ENCODE data around the gene CD40LG.

Gene CD40LG

DNA sequence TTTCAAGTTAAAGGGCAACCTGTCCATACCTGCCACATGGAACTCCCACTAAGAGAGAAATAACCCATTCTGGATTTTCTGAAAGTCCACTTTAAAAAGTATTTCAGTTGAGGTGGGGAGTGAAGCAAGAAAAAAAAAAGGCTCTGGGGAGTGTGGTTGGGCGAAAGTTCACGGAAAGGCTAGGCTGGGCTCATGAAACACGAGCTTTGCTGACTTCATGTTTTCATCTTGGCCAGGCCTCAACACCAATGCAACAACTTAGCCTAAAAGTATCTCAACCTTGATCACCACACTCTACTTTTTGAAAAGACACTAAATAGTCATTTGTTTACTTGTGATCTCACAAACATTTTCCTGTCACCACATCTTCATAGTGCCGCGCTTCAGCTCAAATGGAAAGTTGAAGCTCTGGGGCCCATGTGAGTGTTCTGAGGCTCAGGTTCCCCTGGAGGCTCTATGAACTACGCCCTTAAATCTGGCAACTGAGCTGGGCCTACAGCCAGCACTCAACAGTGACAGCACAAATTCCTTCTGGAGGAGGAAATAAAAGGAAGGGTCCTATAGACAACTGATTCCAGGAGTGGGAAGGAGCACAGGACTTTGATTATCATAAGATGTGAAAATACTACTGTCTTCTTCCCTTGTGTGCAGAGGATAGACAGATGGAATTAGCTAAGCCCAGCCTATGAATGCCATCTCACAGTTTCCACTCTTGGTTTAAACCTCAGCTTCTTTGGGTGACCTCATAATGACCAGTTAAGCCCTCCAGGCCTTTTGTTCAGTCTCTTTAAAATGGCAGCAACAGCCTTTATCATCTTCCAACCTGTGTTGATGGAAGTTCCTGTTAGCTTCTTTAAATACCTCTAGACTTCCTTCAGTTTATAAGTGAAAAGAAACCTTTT lies 5.1 kb downstream of the CD40LG start:
- DNase-seq: no peak

DNA sequence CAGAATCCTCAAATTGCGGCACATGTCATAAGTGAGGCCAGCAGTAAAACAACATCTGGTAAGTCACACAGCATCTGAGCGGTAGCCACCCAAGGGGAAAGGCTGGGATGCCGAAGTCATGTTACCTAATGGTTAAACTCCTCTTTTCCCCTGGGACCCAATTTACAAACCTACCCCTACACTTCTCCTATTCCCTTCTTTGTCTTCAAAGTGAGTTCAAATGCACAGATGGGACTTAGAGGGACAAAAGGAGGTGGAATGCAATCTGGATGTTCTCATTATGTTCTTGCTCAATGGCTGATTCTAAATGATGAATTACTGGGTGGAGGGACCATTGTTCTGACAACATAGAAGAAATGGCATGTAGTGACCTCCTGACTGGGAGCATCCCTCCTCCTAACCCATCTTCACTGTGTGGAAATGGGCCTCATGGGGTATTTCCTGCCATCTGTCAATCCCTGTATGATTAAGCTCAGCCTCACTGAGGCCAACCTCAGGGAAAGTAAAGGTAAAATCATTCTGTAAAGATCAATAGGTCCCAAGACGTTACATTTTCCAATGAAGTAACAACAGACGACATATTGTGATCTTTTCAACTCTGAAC lies 8.5 kb downstream of the CD40LG start:
- DNase-seq: no peak

DNA sequence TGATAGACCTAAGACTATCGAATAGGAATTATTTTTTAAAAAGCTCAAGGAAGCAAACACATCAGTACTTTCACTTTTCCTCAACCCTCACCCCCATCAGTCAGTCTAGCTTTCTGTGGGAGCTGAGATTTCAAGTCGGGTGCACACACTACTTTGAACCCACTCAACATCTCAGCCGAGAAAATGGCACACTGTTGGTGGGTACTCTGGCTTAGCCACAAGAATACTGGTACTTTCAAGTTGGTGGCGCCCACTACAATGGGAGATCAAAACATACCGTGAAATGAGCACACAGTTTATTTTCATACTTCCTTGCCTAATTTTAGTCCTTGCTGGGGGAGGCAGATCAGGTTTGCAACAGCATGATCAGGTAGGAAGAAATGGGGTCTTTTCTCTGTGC lies 10.2 kb downstream of the CD40LG start:
- DNase-seq: no peak

DNA sequence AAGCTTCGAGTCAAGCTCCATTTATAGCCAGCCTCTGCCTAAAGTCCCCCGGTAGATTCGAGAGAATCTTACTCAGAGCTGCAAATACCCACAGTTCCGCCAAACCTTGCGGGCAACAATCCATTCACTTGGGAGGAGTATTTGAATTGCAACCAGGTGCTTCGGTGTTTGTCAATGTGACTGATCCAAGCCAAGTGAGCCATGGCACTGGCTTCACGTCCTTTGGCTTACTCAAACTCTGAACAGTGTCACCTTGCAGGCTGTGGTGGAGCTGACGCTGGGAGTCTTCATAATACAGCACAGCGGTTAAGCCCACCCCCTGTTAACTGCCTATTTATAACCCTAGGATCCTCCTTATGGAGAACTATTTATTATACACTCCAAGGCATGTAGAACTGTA lies 11.2 kb downstream of the CD40LG start:
- no peak for DNase-seq

DNA sequence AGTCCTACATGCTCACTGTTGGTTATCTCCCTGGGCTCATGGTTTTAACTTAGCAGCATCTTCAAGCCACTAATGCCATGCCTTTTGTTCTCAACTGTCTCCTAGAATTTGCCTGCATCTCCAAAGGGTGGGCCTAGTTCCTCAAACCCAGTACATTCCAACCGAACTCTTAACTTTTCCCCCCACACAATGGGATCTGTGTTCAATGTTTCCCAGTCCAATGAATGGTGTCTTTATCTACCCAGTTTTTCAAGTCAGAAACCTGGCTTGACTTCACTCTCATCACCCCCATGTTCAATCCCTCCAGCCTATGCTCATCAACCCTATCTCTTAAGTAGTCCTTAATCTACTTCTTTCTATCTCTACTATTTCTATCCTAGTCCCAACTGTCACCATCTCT lies 12.9 kb downstream of the CD40LG start:
- no peak for DNase-seq

DNA sequence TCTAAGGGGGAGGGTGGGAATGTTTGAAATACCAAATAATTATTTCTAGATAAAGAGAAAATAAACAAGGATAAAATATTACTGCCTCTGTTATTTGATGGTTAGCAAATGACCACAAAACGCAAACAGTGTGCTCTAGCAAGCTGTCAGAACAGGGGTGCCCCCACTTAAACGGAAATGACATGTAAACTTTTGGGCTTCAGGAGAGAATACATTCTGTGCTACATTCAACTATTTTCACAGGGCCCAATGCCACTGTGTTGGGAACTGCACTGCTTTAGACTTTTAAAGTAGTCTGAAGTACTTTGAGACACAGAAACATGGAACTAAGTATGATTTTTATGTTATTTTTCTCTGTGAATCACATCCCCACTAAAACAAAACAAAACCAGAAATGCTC lies 14.1 kb downstream of the CD40LG start:
- DNase-seq: no peak

DNA sequence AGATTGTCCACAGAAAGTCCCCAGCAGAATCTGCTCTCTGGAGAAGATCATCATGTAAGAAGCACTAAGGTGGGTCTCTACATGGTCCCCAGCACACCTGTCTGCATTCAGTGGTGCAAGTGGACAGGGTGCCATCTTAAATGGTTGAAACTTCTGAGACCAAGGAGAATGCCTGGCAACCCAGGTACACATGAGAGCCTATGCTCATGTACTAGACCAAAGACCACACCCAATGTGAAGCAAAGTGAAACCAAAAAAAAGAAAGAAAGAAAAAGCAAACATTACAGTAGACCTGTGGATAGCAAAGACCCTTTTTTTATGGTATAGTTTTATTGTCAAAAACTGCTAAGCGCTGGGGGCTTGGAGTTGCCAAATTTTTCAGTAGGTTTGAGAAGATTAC lies 15.0 kb downstream of the CD40LG start:
- DNase-seq: no peak

DNA sequence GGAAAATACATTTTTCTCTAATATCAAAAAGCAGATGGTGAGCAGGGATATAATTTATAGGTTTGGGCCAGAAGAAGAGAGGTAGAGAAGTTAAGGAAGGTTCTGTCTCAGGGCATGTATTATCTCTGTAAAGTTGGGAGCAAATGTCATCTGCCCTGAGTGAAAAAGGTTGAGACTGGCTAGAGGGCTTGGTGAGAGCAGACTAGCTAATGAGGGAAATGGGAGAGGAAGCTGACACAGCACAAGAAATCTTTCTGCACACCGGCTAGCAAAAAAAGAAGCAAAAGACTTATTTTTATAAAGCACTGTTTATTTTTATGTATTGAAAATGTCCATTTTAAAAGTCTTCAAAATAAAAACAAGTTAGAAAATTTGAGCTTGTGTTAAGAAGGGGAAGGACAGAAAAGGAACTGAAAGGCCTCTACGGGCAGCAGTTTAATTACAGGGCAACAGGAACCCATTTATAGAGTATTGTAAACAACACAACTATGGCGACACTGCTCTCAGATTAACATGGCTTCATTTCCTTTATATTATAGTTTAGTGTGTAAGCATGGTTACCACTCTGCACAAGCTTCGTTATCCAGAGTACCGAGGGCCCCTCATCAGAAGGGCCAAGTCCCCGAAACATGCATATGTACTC lies 17.4 kb downstream of the CD40LG start:
- DNase-seq: no peak

DNA sequence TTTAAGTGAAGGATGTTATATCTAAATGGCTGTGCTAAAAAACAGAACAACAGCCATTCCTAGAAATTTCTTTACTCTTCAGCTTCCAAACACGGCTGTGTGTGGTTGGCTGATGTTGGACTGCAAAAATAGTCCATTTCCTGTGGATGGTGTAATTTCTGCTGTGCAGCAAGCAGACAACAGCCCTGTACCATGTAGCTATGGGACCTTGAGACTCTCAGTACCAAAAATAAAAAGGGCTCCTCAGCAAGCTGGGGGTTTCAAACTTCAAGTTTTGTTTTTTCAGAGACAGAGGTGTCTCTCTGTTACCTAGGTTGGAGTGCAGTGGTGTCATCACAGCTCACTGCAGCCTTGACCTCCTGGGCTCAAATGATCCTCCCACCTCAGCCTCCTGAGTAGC lies 18.1 kb downstream of the CD40LG start:
- DNase-seq: no peak

DNA sequence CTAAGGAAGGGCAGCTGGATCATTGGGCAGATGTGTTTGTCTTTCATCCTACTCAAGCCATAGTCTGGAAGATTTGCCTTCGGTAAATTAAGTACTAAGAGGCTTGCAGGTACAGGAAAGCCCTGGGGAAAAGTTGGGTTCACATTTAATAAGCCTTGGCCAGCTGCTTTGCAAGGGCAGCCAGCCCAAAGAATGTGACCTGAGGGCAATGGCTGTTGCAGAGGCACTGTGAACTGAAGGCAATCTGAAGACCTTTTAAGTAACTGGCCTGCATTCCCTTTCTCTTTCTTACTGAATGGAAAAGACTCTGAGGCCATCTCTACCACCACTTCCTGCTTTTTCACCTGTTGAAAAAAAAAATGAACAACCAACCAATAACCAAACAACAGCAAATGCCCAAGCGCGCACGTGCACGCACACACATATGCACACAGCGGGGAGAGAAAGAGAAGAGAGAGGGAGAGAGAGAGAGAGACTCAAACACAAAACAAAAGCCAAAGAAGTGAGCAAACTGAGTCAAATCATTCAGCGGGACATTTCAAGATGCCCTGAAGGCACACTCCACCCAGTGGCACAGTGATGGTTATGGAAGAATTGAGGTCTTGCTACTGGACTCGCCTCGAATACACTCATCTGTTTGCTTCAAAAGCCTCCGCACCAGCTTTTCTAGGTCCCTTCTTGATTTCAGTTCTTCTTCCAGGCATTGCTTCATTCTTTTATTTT lies 19.6 kb downstream of the CD40LG start:
- DNase-seq: no peak

DNA sequence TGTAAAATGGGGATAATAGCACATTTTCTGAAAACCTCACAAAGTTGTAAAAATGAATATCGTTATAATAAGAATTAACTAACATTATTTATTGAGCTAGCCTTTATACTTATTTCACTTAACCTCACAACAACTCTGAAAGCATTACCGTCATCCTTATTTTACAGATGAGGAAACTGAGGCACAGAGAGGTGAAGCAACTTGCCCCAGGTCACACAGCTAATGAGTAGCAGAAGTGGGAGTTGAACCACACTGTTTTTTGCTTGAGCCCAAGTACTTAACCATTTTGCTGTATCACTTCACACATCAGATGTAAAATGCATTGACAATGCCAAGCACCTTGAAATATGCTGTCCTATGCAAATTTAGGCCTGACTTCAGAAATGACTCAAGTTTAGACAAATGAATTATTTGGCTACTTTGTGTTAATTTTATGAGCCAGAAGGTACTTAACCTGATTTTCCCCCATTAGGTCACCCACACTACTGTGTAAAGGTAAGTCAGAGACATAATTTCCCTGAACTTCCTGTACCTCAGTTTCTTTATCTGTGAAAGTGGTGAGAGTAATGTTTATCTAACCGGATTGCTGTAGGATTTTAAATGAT lies 23.1 kb downstream of the CD40LG start:
- no peak for DNase-seq

DNA sequence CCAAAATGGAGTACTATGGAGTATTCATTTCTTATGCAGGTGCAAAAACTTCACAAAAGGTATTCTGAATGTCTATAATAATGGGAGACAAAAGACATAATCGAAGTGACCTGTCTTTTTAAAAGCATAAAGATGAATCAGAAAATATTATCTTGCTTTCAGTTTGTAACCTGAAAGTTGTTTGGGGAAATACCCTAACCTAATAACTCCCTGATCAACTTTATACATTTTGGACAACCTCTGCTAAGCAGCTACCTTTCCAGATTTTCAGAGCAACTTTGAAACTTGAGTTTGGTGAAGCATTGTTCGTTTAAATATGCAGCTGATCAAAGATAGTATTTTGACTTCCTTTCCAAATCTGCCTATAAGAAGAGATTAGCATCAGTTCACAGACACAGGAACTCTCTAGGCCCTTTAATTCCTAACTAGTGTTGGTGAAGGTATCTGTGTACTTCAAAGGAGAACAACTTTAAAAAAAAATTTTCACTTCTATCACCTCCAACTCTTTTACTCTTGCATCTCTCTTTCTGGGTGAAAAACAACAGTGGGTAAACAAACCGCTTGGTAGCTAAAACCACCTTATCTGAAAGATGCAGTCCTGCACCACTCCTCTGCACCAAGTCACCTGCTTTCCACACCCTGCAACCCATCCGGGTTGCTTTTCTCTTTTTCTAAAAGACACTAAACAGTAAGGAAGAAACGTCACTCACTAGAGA lies 26.5 kb downstream of the CD40LG start:
- DNase-seq: no peak

DNA sequence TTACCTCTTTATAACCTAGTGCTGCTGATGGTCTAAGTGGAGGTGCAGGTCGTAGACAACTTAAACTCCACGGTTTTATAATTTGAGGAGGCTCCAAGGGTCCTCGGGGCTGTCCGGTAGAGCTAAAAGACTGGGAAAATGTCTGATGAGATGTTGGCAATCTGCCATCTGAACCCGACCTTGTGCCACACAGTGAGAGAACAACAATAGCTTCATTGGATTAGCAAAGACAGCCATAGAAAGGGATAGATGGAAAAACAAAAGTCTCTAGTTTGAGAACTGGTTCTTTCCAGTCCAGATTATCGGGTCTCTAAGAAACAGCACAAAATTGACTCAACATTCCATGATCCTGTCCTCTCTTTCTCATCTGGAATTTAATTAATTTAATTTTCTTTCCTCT lies 31.6 kb downstream of the CD40LG start:
- DNase-seq: no peak

DNA sequence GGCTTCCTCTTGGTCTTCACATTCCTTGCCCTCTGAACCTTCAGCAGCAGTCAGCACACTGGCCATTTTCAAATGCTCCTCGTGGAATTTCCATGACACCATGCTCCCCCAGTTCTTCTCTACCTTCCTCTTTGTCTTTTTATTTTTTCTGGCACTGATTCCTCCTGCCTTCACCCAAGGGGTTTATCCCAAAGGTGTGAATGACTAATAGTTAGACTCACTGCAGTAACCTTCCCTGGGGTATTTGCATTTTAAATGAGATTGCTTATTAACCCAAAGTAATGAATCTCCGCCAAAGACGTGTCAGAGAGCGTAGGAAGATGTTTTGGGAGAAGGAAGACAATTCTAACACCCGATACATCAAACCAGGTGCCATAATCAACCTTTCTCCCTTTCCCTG lies 36.2 kb downstream of the CD40LG start:
- no peak for DNase-seq

DNA sequence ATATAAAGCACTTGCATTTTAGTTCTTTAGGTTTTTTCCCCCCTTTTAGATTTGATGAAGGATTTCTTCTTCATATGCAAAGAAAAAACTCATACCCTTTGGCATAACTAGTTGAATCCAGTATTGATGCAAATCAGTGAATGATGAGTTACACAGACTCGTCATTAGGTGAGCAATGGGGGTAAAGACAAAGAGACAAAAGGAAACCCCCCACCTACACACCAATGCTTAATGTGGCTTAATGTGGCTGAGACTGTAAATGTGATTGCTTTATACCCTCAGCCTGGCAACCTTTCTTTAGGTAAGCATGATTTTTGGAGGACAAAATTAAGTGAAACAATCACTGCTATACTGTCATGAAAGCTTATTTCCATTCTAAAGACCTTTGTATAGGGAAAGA lies 39.5 kb downstream of the CD40LG start:
- no peak for DNase-seq

DNA sequence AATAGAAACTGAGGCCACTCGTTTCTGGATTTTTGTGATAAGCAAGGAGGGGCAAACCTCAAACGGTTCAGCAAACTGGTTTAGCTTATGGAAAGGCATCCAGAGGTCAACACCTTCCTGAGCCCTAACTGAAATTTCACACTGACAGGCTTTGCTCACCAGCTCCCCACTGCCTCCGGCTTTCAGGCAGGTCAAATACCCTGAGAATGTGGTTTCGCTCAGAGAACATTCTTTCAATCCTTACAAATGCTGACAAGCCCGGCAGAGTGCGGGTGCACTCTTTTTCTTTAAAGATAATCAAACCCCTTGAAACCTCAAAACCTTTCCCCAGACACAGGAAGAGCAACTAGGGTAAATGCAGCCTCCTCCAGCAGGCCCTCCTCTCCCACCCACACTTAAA lies 41.5 kb downstream of the CD40LG start:
- DNase-seq: no peak

DNA sequence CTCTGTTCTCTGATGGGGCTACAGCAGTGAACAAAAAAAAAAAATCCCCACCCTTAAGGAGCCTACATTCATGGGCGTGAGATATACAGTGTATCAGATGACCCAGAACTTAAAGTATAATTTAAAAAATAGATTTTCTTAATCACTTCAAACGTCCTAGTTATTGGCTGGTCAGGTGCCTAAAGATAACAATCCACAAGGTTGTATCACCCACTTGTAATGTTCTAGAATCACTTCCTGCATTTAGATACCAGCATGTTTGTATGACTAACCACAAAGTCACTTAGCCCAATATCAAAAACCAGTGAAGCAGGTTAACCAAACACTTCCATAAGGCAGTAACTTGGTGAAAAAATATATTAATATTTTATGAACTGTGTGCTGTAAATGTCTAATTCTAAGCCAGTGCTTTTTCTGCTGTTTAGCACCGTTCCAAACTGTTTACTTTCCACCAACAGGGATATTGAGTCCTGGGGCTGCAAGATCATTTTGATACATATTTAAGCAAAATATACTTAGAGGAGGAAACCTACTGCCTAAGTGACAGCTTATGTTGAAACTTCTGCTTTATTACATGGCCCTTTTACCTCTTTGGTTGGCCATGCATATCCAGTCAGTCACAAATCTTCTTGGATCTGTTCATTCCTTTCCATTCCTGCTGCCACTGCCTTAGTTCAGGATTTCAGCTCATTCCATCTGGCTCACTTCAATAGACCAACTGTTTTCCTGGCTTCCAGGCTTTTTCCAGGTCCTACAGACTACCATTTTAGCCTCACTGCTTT lies 43.3 kb downstream of the CD40LG start:
- DNase-seq: no peak

DNA sequence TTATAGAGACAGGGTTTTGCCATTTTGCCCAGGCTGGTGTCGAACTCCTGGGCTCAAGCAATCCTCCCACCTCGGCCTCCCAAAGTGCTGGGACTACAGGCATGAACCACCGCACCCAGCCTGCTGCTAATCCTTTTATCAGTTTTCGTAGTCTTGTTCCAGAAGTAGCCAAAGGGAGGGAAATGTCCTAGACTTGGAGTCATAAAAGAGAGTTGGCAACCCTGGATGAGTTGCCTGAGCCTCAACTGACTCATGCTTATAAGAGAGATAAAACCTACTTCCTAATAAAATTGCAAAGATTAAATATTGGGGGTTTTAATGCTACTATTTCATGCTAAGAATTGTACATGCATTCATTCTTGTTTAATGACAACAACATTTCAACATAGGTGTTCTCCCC lies 44.3 kb downstream of the CD40LG start:
- no peak for DNase-seq

DNA sequence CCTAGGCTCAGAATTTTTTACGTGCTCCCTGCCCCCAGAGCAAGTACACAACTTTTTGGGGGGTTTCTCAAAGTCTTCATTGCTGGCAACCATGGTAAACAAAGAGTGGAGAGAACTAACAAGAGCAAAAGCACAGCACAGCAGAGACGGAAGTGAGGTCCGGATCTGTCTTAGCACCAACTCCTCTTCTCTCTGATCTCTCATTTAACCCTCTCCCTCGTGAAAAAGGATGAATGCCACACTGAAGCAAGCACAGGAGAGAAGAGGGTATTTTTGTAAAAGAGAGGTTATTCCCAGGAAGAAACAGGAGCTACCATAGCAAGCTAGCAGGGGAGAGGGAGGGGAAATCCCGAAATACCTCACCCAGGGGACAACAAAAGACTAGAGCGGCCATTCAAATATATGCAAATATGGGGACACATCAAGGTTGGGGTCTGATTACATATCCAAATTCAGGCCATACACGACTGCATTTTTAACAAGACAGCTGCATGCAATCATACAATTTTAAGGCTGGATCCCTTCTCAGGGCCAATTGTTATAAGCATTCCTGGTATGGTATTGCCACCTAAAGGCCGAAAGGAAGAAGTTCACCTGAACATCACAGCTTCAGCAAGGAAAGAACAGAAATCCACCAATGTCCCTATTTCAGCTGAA lies 46.6 kb downstream of the CD40LG start:
- no peak for DNase-seq

DNA sequence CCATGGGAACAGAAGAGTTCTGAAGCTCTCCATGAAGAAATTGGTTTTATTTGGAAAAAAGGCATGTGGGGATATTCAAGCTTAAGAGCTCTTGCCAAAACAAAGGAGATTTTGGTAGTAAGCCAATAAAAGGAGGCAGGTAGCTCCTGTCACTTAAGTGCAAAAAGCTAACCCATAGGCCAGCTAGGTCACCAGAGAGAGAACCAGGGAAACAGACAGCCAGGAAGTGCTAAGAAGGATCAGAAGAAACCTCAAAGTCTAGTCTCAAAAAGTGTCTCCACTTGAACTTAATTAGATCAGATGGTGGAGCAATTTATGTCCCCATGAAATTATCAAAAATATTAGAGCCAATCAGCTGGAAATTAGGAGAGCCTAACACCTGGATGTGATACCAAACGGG lies 49.2 kb downstream of the CD40LG start:
- no peak for DNase-seq

DNA sequence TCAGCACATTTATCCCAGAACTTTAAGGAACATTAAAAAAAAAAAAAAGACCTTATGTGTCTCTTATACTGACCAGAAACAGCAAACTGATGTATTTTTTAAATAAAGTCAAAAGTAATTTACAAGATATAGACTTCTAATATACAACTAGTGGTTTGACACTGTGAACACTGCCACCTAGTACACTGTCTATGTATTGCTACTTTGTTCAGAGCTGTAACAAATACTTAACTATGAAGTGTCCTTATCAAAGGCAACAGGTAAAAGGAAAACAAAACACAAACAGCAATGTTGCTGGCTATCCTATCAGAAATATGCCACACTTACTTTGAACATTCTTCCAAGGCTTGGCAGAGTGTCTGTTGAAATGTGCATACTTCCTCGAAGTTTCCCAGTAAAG lies 60.4 kb downstream of the CD40LG start:
- no peak for DNase-seq
